Activated CD8-positive, alpha-beta T cell treated with anti-CD3 and anti-CD28 coated beads for 36 hours (primary cell): ENCODE results near the gene GATB. TPM values are rescaled to one million over a fixed set of nuclear protein-coding genes. Genes with fewer than 3 reads are reported as not detected.

Source experiments
- ATAC-seq: fragments of 200-7000 bp; cut with Tn5 transposase; one replicate; pipeline ENCODE4 v1.10.0; 2021; ENCODE audit warnings: mild to moderate bottlenecking, moderate library complexity
- CTCF ChIA-PET: fragments of 350-600 bp; sonication (Branson Sonifier 250); formaldehyde crosslinking; loops from one replicate; lab custom pipeline; 2021; ENCODE audit warnings: antibody characterized with exemption; lab: Charles Lee
- POLR2A ChIA-PET: fragments of 350-600 bp; sonication (Branson Sonifier 250); formaldehyde crosslinking; loops from one replicate; lab custom pipeline; 2021; ENCODE audit warnings: antibody characterized with exemption; lab: Charles Lee
- DNase-seq: peaks from one replicate; pipeline ENCODE4 v3.0.0-alpha.2; 2020
- H3K27ac Mint-ChIP-seq: one replicate; pipeline ENCODE4 v1.8.0; 2021; ENCODE audit warnings: mild to moderate bottlenecking, mixed read lengths
- H3K27me3 Mint-ChIP-seq: one replicate; pipeline ENCODE4 v1.8.0; 2021; ENCODE audit warnings: mixed read lengths
- H3K36me3 Mint-ChIP-seq: one replicate; pipeline ENCODE4 v1.8.0; 2021; ENCODE audit warnings: low read depth, mixed read lengths
- H3K4me1 Mint-ChIP-seq: one replicate; pipeline ENCODE4 v1.8.0; 2021; ENCODE audit warnings: low read depth, mixed read lengths
- H3K4me3 Mint-ChIP-seq: one replicate; pipeline ENCODE4 v1.8.0; 2021; ENCODE audit warnings: mild to moderate bottlenecking, moderate library complexity, mixed read lengths
- H3K9me3 Mint-ChIP-seq: one replicate; pipeline ENCODE4 v1.8.0; 2021; ENCODE audit warnings: mixed read lengths
- intact Hi-C: fragments of 100-400 bp; cut with micrococcal nuclease; formaldehyde crosslinking; loops from one replicate; pipeline ENCODE4 v1.10.0; 2022
- total RNA-seq, 2 experiments: library from RNA; stranded (reverse); gene quantifications; one replicate each; pipeline ENCODE4 v1.2.3, GENCODE V29; 2021
- TF ChIP-seq, protein P1 (sequence below): fragments of 200-600 bp; IDR thresholded peaks from one replicate; pipeline ENCODE4 v1.8.0; 2022; ENCODE audit warnings: antibody characterized with exemption, mild to moderate bottlenecking

GATB gene
- total RNA-seq, 2 experiments from 2014 or later, result 19.1 to 22.3 TPM

DNA sequence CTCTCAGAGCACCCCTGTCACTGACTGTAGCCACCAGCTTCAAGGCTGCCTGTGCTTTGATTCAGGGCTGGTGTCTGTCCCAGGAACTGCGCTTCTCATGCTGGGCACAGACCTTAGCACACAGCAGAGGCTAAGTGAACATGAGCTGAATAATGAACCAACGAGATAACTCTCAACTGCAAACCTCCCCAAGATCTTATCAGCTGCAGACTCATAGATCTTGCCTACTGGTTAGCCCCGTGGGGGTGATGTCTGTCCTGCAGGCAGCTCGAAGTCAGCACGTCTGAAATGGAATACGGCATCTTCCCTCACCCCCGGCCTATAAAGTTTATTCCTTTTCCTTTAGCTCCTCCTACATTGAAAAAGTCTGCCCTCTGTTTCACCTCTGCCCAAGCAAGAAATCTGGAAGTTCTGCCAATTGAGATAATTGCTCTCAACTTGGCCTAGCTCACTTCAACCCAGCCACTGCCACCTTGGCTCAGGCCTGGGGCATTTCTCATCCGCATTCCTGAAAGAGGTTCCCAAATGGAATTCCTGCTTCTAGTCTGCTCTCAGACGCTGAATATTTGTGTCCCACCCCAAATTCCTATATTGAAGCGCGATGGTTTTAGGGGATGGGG is 73.7 kb downstream of the GATB start:
- TF ChIP-seq, protein P1, sequence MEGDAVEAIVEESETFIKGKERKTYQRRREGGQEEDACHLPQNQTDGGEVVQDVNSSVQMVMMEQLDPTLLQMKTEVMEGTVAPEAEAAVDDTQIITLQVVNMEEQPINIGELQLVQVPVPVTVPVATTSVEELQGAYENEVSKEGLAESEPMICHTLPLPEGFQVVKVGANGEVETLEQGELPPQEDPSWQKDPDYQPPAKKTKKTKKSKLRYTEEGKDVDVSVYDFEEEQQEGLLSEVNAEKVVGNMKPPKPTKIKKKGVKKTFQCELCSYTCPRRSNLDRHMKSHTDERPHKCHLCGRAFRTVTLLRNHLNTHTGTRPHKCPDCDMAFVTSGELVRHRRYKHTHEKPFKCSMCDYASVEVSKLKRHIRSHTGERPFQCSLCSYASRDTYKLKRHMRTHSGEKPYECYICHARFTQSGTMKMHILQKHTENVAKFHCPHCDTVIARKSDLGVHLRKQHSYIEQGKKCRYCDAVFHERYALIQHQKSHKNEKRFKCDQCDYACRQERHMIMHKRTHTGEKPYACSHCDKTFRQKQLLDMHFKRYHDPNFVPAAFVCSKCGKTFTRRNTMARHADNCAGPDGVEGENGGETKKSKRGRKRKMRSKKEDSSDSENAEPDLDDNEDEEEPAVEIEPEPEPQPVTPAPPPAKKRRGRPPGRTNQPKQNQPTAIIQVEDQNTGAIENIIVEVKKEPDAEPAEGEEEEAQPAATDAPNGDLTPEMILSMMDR, result no peak
- intact Hi-C loops, result no loop called here
- DNase-seq (no peak), ATAC-seq (no peak)
- Mint-ChIP-seq H3K27ac (no peak overlapping the region), H3K36me3 (peaks cover 10% of the 10 kb centered on the region), H3K9me3 (no peaks in the 10 kb centered on the region), H3K4me1 (no peaks in the 10 kb centered on the region), H3K27me3 (no peaks in the 10 kb centered on the region), H3K4me3 (no peak overlapping the region)
- CTCF ChIA-PET, result no interaction called here
- POLR2A ChIA-PET, result no interaction called here

DNA sequence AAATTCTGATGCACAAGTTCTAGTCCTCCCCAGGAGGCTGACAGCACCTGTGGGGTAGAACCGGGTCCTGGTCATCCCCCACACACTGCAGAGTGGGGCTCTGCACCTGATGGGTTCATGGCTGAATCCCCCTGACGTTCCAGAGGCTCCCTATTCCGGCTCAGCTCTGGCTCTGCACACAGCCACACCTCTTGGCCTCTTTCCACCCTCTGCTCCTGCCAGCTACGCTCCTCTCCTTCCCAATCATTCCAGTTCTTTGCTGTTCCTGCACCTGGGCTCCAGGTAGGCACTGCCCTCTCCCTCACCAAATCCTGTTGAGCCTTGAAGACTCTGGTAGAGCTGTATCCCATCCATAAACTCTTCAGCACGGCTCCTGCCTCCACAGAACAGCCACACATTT is 75.5 kb downstream of the GATB start:
- intact Hi-C loops, result no loop called here
- peaks cover 10% of the 10 kb centered on the region for H3K36me3 Mint-ChIP-seq
- H3K27me3 Mint-ChIP-seq, result no peaks in the 10 kb centered on the region
- no peak overlapping the region for H3K27ac Mint-ChIP-seq
- no peaks in the 10 kb centered on the region for H3K4me1 Mint-ChIP-seq
- DNase-seq (no peak), ATAC-seq (no peak)
- CTCF ChIA-PET, result no interaction called here
- no peaks in the 10 kb centered on the region for H3K9me3 Mint-ChIP-seq
- TF ChIP-seq, protein P1, result no peak
- POLR2A ChIA-PET, result no interaction called here
- H3K4me3 Mint-ChIP-seq, result no peak overlapping the region

DNA sequence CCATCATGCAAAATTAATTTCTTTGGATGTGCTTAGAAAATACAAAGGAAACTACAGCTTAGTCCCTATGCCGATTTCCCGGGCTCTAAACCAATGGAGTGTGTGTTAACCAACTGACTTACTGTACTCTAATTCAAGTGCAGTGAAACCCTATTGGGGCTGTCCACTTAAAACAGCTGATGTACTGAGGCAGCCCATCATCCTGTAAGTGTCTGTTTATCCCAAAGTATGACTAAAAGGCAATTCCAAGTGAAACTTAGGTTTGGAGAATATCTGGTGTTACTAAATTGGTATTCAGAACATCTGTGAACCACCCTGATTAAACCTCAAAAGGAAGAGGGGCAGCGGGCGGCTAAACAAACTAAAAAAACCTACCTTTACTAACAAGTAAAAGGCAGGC is 79.7 kb downstream of the GATB start:
- intact Hi-C loops, result no loop called here
- no peaks in the 10 kb centered on the region for H3K4me1 Mint-ChIP-seq
- no peak for ATAC-seq
- TF ChIP-seq, protein P1, result no peak
- DNase-seq, result no peak
- no peak overlapping the region for H3K27ac Mint-ChIP-seq
- peaks cover 2% of the 10 kb centered on the region for H3K36me3 Mint-ChIP-seq
- no peaks in the 10 kb centered on the region for H3K27me3 Mint-ChIP-seq
- POLR2A ChIA-PET, result no interaction called here
- CTCF ChIA-PET, result no interaction called here
- H3K4me3 Mint-ChIP-seq, result no peak overlapping the region
- H3K9me3 Mint-ChIP-seq, result no peaks in the 10 kb centered on the region

DNA sequence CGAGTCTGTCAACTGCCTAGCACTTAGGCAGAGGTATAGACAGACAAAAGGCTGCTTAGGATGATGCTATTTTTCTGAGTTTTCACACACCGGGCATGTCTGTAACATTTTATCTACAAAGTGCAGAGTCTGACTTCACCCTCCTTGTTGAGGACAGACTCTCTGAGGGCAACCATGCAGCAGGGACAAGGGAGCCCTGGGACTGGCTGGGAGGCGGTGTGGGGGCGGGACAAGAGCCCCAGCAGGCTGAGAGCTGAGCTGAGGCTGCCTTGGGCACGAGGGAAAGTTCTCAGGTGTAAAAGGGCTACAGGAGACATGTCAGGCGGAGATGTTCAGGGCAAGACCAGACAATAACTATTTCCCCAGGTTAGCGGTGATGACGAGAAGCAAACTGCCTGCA is 81.6 kb downstream of the GATB start:
- no peak for ATAC-seq
- TF ChIP-seq, protein P1, result no peak
- CTCF ChIA-PET, result no interaction called here
- Mint-ChIP-seq H3K4me3 (no peak overlapping the region), H3K27ac (no peak overlapping the region), H3K9me3 (no peaks in the 10 kb centered on the region), H3K4me1 (no peaks in the 10 kb centered on the region), H3K27me3 (no peaks in the 10 kb centered on the region), H3K36me3 (peaks cover 2% of the 10 kb centered on the region)
- intact Hi-C loops, result no loop called here
- POLR2A ChIA-PET, result interaction anchor here (0.6 kb wide), 1 partner anchor 485 kb away, joined by 3 read pairs; no protein-coding TSS in a partner anchor
- no peak for DNase-seq

DNA sequence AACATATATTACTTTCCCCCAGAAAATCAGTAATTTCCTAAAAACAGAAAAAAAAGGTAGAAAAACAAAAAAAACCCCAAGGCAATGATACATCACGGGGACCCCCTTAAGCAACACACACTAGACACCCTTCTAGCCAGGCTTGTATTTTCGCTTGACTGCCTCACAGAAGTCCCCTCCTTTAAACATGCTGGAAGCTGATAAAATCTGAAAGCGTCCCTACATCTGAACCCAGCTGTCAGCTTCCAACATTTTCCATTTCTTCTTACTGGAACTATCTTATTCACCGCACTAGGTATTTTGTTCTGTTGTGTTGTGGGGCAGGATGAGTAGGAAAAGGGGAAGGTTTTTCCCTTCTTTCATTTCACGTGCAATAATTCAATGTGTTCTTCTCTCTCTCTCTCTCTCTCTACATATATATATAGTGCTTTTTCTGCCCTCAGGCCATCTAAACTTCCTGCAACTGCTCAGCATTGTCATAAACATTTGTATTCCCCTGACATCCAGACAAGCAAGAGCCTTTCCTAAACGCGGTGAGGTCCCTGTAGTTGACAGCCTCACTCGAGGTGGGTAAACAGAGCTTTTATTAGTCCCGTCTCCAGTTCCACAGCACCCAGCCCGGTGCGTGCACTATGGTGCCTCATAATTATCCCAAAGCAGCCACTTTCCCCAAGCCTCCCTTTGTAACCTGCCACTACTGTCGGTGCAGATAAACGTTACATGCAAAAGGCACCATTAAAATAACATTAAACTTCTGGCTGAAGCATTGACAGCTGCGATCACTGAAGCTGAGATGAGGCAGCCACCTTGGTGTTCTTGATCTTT is 82.5 kb downstream of the GATB start:
- H3K27ac Mint-ChIP-seq, result no peak overlapping the region
- TF ChIP-seq, protein P1, result no peak
- ChIA-PET CTCF (no interaction called here), POLR2A (no interaction called here)
- H3K9me3 Mint-ChIP-seq, result no peaks in the 10 kb centered on the region
- ATAC-seq (no peak), DNase-seq (no peak)
- H3K36me3 Mint-ChIP-seq, result peaks cover 2% of the 10 kb centered on the region
- intact Hi-C loops, result no loop called here
- H3K27me3 Mint-ChIP-seq, result no peaks in the 10 kb centered on the region
- H3K4me3 Mint-ChIP-seq, result no peak overlapping the region
- H3K4me1 Mint-ChIP-seq, result no peaks in the 10 kb centered on the region
